Spleen (tissue), 11 donors: ENCODE data around the gene MUC3A. TPM values are rescaled to one million over a fixed set of nuclear protein-coding genes. Genes with fewer than 3 reads are reported as not detected.

Experiments used
- DNase-seq: peaks from one replicate; pipeline ENCODE4 v3.0.0-alpha.2; 2020
- H3K27ac ChIP-seq, 8 donors: fragments of 200-600 bp; sonication (generic) in 7 of 8; 1 replicate in 4 of 8; 2 replicates in 4 of 8; pipeline versions ENCODE4 v1.5.0 to v1.8.0; 2016 to 2021; ENCODE audit warnings: inconsistent platforms in 4 of 8, mild to moderate bottlenecking in 4 of 8, moderate library complexity in 1 of 8
- H3K27me3 ChIP-seq, 7 donors: fragments of 200-600 bp; sonication (generic) in 6 of 7; replicated peaks in 1 of 7; 1 replicate in 4 of 7; 2 replicates in 3 of 7; pipeline versions ENCODE4 v1.5.0 to v1.8.0; 2016 to 2021; ENCODE audit warnings: inconsistent platforms in 3 of 7, mild to moderate bottlenecking in 1 of 7
- H3K36me3 ChIP-seq, 6 donors: fragments of 200-600 bp; sonication (generic) in 5 of 6; 1 replicate in 4 of 6; 2 replicates in 2 of 6; pipeline versions ENCODE4 v1.5.0 to v1.8.0; 2016 to 2021; ENCODE audit warnings: inconsistent platforms in 2 of 6
- H3K4me1 ChIP-seq, 6 donors: fragments of 200-600 bp; sonication (generic) in 5 of 6; 1 replicate in 3 of 6; 2 replicates in 3 of 6; pipeline versions ENCODE4 v1.5.0 to v1.8.0; 2016 to 2021; ENCODE audit warnings: inconsistent platforms in 3 of 6
- H3K4me3 ChIP-seq, 8 donors: fragments of 200-600 bp; sonication (generic) in 7 of 8; 1 replicate in 4 of 8; 2 replicates in 4 of 8; pipeline versions ENCODE4 v1.5.0 to v1.8.0; 2016 to 2021; ENCODE audit warnings: inconsistent platforms in 4 of 8, mild to moderate bottlenecking in 4 of 8, moderate library complexity in 2 of 8
- H3K9me3 ChIP-seq, 8 donors: fragments of 200-600 bp; sonication (generic) in 7 of 8; 1 replicate in 4 of 8; 2 replicates in 4 of 8; pipeline versions ENCODE4 v1.5.0 to v1.8.0; 2016 to 2021; ENCODE audit warnings: inconsistent platforms in 4 of 8
- CTCF ChIP-seq, 11 experiments: fragments of 200-600 bp in 7 of 11; fragments of 450-650 bp in 4 of 11; sonication (generic) in 4 of 11; IDR thresholded peaks in 8 of 11; conservative IDR thresholded peaks in 3 of 11; 1 replicate in 7 of 11; 2 replicates in 4 of 11; pipeline versions ENCODE4 v1.4.0 to v1.8.0; 2016 to 2021; ENCODE audit warnings: antibody characterized with exemption in 11 of 11, inconsistent platforms in 4 of 11, mild to moderate bottlenecking in 1 of 11
- POLR2A ChIP-seq, 3 donors: fragments of 450-650 bp; IDR thresholded peaks; one replicate each; pipeline ENCODE4 v1.5.1; 2017; ENCODE audit warnings: antibody characterized with exemption in 3 of 3, mild to moderate bottlenecking in 1 of 3
- POLR2AphosphoS5 ChIP-seq, 3 donors: sonication (generic); formaldehyde crosslinking; IDR thresholded peaks; one replicate each; pipeline ENCODE4 v1.5.1; 2017; ENCODE audit warnings: antibody characterized with exemption in 3 of 3
- WGBS, 5 donors: extraction: QIAGEN DNeasy Blood & Tissue Kit in 3 of 5; methylation state at CpG; one replicate each; pipeline versions ENCODE4 v1.1.5 to v1.1.7; 2013 to 2018; 5-methylcytosine and 5-hydroxymethylcytosine counted together
- intact Hi-C: fragments of 100-400 bp; cut with DNase I; formaldehyde crosslinking; loops from one replicate; pipeline ENCODE4 v1.15.0; 2023; ENCODE audit warnings: low total_unique reads
- polyA plus RNA-seq, 3 donors: library from polyadenylated mRNA; stranded (reverse); fragments of 200-250 nt; gene quantifications; one replicate each; pipeline ENCODE4 v1.2.1, GENCODE V29; 2013
- total RNA-seq, 7 donors: library from RNA; depleted of rRNA in 3 of 7; stranded (reverse); fragments of >200 nt in 3 of 7; fragmentation: NEBNext Ultra II Directional in 4 of 7; extraction: Animal tissue kit (Norgen Biotek cat#: 25700) in 4 of 7; gene quantifications; one replicate each; pipeline versions ENCODE4 v1.1.0 to v1.2.1, GENCODE V29; 2016 to 2021
- donor health status: healthy with polysubstance abuse.
- donor health status: DM: no; HTN: no; CAD: no; lungs with moderate emphysema.
- donor health status: DM: no; HTN: no; CAD: no.
- donor health status: Bipolar disorder and iron deficiency.
- donor health status: healthy.
- donor health status: DM: no; HTN: no; CAD: no.
- donor health status: DM: yes; HTN: yes; CAD: no.

The MUC3A gene
- total and polyA plus RNA-seq, 10 donors: 0.07 to 0.73 (median 0.28) TPM

- H3K4me1 ChIP-seq: peaks cover 14 to 24% (median 18%) of the 10 kb centered on the region in 6 donors
- H3K9me3 ChIP-seq: no peaks in the 10 kb centered on the region
- TF ChIP-seq POLR2A (IDR thresholded peaks at IDR 0.05) (no peak), POLR2AphosphoS5 (IDR thresholded peaks at IDR 0.05) (peak in 1 of 3 donors; percentile 31), CTCF (IDR thresholded peaks at IDR 0.05 in 8 of 11, conservative IDR thresholded peaks at IDR 0.05 in 3 of 11) (peak in 9 of 11 experiments; percentile 25 to 79 (median 70))
- H3K27me3 ChIP-seq: peaks cover 19 to 93% (median 55%) of the 10 kb centered on the region in 7 donors
- no peaks in the 10 kb centered on the region for H3K36me3 ChIP-seq
- H3K4me3 ChIP-seq: peak overlapping the region; percentile 7 to 64 (median 34)
- intact Hi-C loops: no loop called here
- no peak overlapping the region for H3K27ac ChIP-seq
- peak; percentile 88 for DNase-seq
- 3 to 6% (median 4%) methylated on average over 47 to 58 of the region's 58 CpGs for WGBS, 5 donors
Measured at GRCh38 chr7:100965723-100966541, 16.6 kb downstream of the MUC3A start.

- Histone ChIP-seq H3K27ac (no peak overlapping the region), H3K9me3 (no peaks in the 10 kb centered on the region), H3K36me3 (no peaks in the 10 kb centered on the region), H3K27me3 (peaks cover 19 to 85% (median 52%) of the 10 kb centered on the region in 7 donors), H3K4me1 (peaks cover 14 to 24% (median 18%) of the 10 kb centered on the region in 6 donors), H3K4me3 (peak overlapping the region; percentile 2 to 64 (median 34))
- intact Hi-C loops: no loop called here
- TF ChIP-seq CTCF (IDR thresholded peaks at IDR 0.05 in 8 of 11, conservative IDR thresholded peaks at IDR 0.05 in 3 of 11) (no peak), POLR2A (IDR thresholded peaks at IDR 0.05) (no peak), POLR2AphosphoS5 (IDR thresholded peaks at IDR 0.05) (no peak)
- 11 to 15% (median 13%) methylated on average over 37 to 40 of the region's 40 CpGs for WGBS, 5 donors
- no peak for DNase-seq
Measured at GRCh38 chr7:100966542-100967291, 17.4 kb downstream of the MUC3A start.

GRCh38 chr7:100967292-100967863 is 18.0 kb downstream of the MUC3A start:
- Histone ChIP-seq H3K4me3 (no peak overlapping the region), H3K27me3 (peaks cover 19 to 87% (median 52%) of the 10 kb centered on the region in 7 donors), H3K36me3 (no peaks in the 10 kb centered on the region), H3K4me1 (peaks cover 14 to 24% (median 18%) of the 10 kb centered on the region in 6 donors), H3K27ac (no peak overlapping the region), H3K9me3 (no peaks in the 10 kb centered on the region)
- 51 to 55% (median 54%) methylated on average over 13 of the region's 13 CpGs for WGBS, 5 donors
- TF ChIP-seq POLR2A (IDR thresholded peaks at IDR 0.05): no peak
- no peak for TF ChIP-seq POLR2AphosphoS5 (IDR thresholded peaks at IDR 0.05)
- TF ChIP-seq CTCF (IDR thresholded peaks at IDR 0.05 in 8 of 11, conservative IDR thresholded peaks at IDR 0.05 in 3 of 11): no peak
- intact Hi-C loops: no loop called here
- no peak for DNase-seq
